WTC11 (cell line): ENCODE results near the gene MARS1. TPM values are rescaled to one million over a fixed set of nuclear protein-coding genes. Genes with fewer than 3 reads are reported as not detected.

ENCODE experiments used
- ATAC-seq: fragments of 200-7000 bp; cut with Tn5 transposase; 2 replicates; pipeline ENCODE4 v1.10.0; 2021; ENCODE audit warnings: mild to moderate bottlenecking, moderate library complexity
- CTCF ChIA-PET: fragments of 300-600 bp; sonication (Branson Sonifier 250); formaldehyde crosslinking; loops from one replicate; lab custom pipeline; 2021; ENCODE audit warnings: antibody characterized with exemption; lab: Charles Lee
- POLR2A ChIA-PET: fragments of 350-600 bp; sonication (Branson Sonifier 250); formaldehyde crosslinking; loops from one replicate; lab custom pipeline; 2021; ENCODE audit warnings: antibody characterized with exemption; lab: Charles Lee
- DNase-seq: peaks from one replicate; pipeline ENCODE4 v3.0.0; 2021; ENCODE audit warnings: low spot score
- H3K27ac Mint-ChIP-seq: 2 replicates; pipeline ENCODE4 v1.8.0; 2021; ENCODE audit warnings: mixed read lengths
- H3K27me3 Mint-ChIP-seq: 2 replicates; pipeline ENCODE4 v1.8.0; 2021; ENCODE audit warnings: low read depth, mild to moderate bottlenecking, moderate library complexity, mixed read lengths
- H3K36me3 Mint-ChIP-seq: 2 replicates; pipeline ENCODE4 v1.8.0; 2021; ENCODE audit warnings: mixed read lengths
- H3K4me1 Mint-ChIP-seq: 2 replicates; pipeline ENCODE4 v1.8.0; 2022; ENCODE audit warnings: mixed read lengths
- H3K4me3 Mint-ChIP-seq: 2 replicates; pipeline ENCODE4 v1.8.0; 2021; ENCODE audit warnings: mild to moderate bottlenecking, moderate library complexity, mixed read lengths
- H3K9me3 Mint-ChIP-seq: 2 replicates; pipeline ENCODE4 v1.8.0; 2021; ENCODE audit warnings: mixed read lengths
- ELF4 ChIP-seq: sonication (generic); formaldehyde crosslinking; IDR thresholded peaks from 2 replicates; pipeline ENCODE4 v1.8.1; 2022; ENCODE audit warnings: low read depth, mild to moderate bottlenecking, moderate library complexity, missing genetic modification reagents
- EMX1 ChIP-seq: fragments of 250-450 bp; sonication (Bioruptor Pico); IDR thresholded peaks from 2 replicates; pipeline ENCODE4 v1.8.0; 2021; ENCODE audit warnings: mild to moderate bottlenecking
- ESRRA ChIP-seq: sonication (generic); formaldehyde crosslinking; IDR thresholded peaks from 2 replicates; pipeline ENCODE4 v1.8.1; 2022; ENCODE audit warnings: mild to moderate bottlenecking, missing genetic modification reagents, borderline replicate concordance
- ETV6 ChIP-seq: sonication (generic); formaldehyde crosslinking; IDR thresholded peaks from 2 replicates; pipeline ENCODE4 v1.8.1; 2022; ENCODE audit warnings: mild to moderate bottlenecking, missing genetic modification reagents
- GABPB1 ChIP-seq: sonication (generic); formaldehyde crosslinking; IDR thresholded peaks from 2 replicates; pipeline ENCODE4 v1.8.1; 2023; ENCODE audit warnings: mild to moderate bottlenecking, missing genetic modification reagents
- GTF2I ChIP-seq: fragments of 250-450 bp; sonication (Bioruptor Pico); conservative IDR thresholded peaks from 2 replicates; pipeline ENCODE4 v1.4.0; 2021; ENCODE audit warnings: mild to moderate bottlenecking
- MXD4 ChIP-seq: fragments of 250-450 bp; sonication (Bioruptor Pico); IDR thresholded peaks from 2 replicates; pipeline ENCODE4 v1.8.0; 2021; ENCODE audit warnings: mild to moderate bottlenecking, moderate library complexity, borderline replicate concordance
- NR1H2 ChIP-seq: sonication (generic); formaldehyde crosslinking; IDR thresholded peaks from 2 replicates; pipeline ENCODE4 v1.9.0; 2021; ENCODE audit warnings: mild to moderate bottlenecking, moderate library complexity, missing genetic modification reagents
- RORB ChIP-seq: fragments of 250-450 bp; sonication (Bioruptor Pico); IDR thresholded peaks from 2 replicates; pipeline ENCODE4 v1.9.0; 2021; ENCODE audit warnings: mild to moderate bottlenecking
- TCF7 ChIP-seq: sonication (generic); formaldehyde crosslinking; IDR thresholded peaks from 2 replicates; pipeline ENCODE4 v1.8.0; 2022; ENCODE audit warnings: mild to moderate bottlenecking, low read depth, missing genetic modification reagents, moderate library complexity
- ZNF219 ChIP-seq: sonication (generic); formaldehyde crosslinking; IDR thresholded peaks from 2 replicates; pipeline ENCODE4 v1.8.0; 2023; ENCODE audit warnings: missing genetic modification reagents, mild to moderate bottlenecking, borderline replicate concordance
- ZNF396 ChIP-seq: fragments of 250-450 bp; sonication (Bioruptor Pico); IDR thresholded peaks from 2 replicates; pipeline ENCODE4 v1.8.0; 2021; ENCODE audit warnings: mild to moderate bottlenecking, moderate library complexity, borderline replicate concordance
- ZNF416 ChIP-seq: fragments of 250-450 bp; sonication (Bioruptor Pico); IDR thresholded peaks from 2 replicates; pipeline ENCODE4 v1.9.0; 2021; ENCODE audit warnings: mild to moderate bottlenecking, inconsistent platforms
- total RNA-seq: library from RNA; stranded (reverse); gene quantifications from 3 replicates; pipeline ENCODE4 v1.2.3, GENCODE V29; 2021
- TF ChIP-seq, protein P1 (sequence below): sonication (generic); formaldehyde crosslinking; IDR thresholded peaks from 2 replicates; pipeline ENCODE4 v1.8.0; 2022; ENCODE audit warnings: mild to moderate bottlenecking, missing genetic modification reagents
- TF ChIP-seq, protein P2 (sequence below): sonication (generic); formaldehyde crosslinking; IDR thresholded peaks from 2 replicates; pipeline ENCODE4 v1.8.1; 2022; ENCODE audit warnings: low read depth, missing genetic modification reagents, borderline replicate concordance
- TF ChIP-seq, protein P3 (sequence below): sonication (generic); formaldehyde crosslinking; IDR thresholded peaks from 2 replicates; pipeline ENCODE4 v1.8.1; 2022; ENCODE audit warnings: mild to moderate bottlenecking, moderate library complexity, missing genetic modification reagents
- TF ChIP-seq, protein P4 (sequence below): sonication (generic); formaldehyde crosslinking; IDR thresholded peaks from 2 replicates; pipeline ENCODE4 v1.8.0; 2023; ENCODE audit warnings: missing genetic modification reagents
- TF ChIP-seq, protein P5 (sequence below): sonication (generic); formaldehyde crosslinking; IDR thresholded peaks from 2 replicates; pipeline ENCODE4 v1.8.1; 2022; ENCODE audit warnings: mild to moderate bottlenecking, missing genetic modification reagents, moderate library complexity, borderline replicate concordance

MARS1 gene
- total RNA-seq, 1 experiment from 2014 or later = 367 TPM

DNA sequence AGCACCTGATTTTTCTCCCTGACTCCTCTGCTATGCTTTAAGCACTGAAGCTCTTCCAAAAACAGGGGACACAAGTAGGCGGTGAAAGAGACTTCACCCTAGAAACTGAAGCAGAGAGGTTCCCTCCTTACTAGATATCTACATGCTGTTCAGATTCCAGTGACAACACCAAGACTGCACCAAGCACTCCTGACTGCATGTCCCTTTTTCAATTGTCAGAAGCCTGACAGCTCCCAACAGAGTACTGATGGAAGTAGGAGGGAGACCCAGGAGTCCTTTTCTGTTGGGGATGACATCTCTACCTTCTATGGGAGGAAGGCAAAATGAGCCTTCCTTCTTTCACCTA, 48.7 kb downstream of the MARS1 start (continued):
- TF ChIP-seq, protein P1, sequence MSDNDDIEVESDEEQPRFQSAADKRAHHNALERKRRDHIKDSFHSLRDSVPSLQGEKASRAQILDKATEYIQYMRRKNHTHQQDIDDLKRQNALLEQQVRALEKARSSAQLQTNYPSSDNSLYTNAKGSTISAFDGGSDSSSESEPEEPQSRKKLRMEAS (CRISPR knock-in tag) = no peak
- TF ChIP-seq GTF2I (CRISPR knock-in tag) (no peak), ZNF396 (CRISPR knock-in tag) (no peak)

DNA sequence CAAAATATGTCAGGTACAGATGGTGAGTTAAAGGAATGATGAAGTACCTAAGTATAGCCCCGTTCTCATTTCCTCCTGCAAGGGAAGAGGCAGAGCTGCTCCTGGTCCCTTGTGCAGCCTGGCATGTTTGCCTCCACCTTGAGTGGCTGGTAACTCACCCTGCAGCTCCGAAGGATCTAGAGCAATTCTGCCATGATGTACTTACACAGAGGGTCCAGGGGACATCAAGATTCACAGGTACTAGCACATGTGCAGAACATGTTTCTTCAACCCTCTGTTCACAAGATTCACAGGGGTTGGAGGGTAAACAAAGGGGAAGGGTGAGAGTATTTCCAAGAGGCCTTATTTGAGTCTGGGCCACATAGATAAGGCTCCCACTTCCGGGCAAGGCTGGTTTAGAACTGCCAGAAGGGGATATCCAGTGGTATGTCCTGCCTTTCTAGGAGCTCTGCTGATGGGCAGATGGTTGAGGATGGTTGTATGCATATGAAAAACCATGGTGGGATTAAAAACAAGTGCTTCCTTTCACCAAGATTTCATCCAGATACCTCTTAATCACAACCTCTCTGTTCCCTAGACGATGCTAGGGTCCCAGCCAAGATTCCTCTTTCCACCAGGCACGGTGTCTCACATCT, 51.4 kb downstream of the MARS1 start:
- ATAC-seq = no peak
- H3K4me3 Mint-ChIP-seq = no peak overlapping the region
- CTCF ChIA-PET = interaction anchor here (1.1 kb wide), 1 partner anchor 188 kb away, joined by 3 read pairs; no protein-coding TSS in a partner anchor
- peaks cover 12% of the 10 kb centered on the region for H3K4me1 Mint-ChIP-seq
- H3K27ac Mint-ChIP-seq = no peak overlapping the region
- TF ChIP-seq, protein P2, sequence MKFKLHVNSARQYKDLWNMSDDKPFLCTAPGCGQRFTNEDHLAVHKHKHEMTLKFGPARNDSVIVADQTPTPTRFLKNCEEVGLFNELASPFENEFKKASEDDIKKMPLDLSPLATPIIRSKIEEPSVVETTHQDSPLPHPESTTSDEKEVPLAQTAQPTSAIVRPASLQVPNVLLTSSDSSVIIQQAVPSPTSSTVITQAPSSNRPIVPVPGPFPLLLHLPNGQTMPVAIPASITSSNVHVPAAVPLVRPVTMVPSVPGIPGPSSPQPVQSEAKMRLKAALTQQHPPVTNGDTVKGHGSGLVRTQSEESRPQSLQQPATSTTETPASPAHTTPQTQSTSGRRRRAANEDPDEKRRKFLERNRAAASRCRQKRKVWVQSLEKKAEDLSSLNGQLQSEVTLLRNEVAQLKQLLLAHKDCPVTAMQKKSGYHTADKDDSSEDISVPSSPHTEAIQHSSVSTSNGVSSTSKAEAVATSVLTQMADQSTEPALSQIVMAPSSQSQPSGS (CRISPR knock-in tag) = no peak
- TF ChIP-seq MXD4 (CRISPR knock-in tag) = no peak
- TF ChIP-seq, protein P3, sequence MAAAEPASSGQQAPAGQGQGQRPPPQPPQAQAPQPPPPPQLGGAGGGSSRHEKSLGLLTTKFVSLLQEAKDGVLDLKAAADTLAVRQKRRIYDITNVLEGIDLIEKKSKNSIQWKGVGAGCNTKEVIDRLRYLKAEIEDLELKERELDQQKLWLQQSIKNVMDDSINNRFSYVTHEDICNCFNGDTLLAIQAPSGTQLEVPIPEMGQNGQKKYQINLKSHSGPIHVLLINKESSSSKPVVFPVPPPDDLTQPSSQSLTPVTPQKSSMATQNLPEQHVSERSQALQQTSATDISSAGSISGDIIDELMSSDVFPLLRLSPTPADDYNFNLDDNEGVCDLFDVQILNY = no peak
- DNase-seq = no peak
- H3K27me3 Mint-ChIP-seq = no peaks in the 10 kb centered on the region
- peaks cover 24% of the 10 kb centered on the region for H3K36me3 Mint-ChIP-seq
- POLR2A ChIA-PET = no interaction called here
- no peaks in the 10 kb centered on the region for H3K9me3 Mint-ChIP-seq

DNA sequence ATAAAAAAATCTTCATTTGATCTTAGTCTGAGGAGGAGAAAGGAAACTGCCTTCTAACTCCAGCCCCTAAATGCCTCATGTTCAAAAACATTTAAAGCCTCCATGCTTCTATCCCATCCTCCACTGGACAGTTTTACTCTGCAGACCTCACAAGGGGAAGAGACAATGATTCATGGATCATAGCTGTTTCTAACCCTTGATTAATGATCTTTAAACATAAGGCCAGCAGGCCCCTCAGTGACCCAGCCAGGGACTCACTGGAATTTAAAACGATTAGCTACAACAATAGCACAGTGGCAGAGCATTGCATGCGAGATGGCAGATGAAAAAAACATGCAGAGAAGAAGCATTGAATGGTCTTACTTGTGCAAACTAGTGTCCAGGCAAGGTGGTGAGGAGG, 53.1 kb downstream of the MARS1 start:
- ATAC-seq (no peak), DNase-seq (no peak)
- H3K27me3 Mint-ChIP-seq = no peaks in the 10 kb centered on the region
- TF ChIP-seq ESRRA (CRISPR knock-in tag) (no peak), ZNF219 (CRISPR knock-in tag) (no peak), ETV6 (no peak), GABPB1 (CRISPR knock-in tag) (no peak), ZNF416 (CRISPR knock-in tag) (no peak), NR1H2 (CRISPR knock-in tag) (no peak), EMX1 (no peak)
- TF ChIP-seq, protein P4, sequence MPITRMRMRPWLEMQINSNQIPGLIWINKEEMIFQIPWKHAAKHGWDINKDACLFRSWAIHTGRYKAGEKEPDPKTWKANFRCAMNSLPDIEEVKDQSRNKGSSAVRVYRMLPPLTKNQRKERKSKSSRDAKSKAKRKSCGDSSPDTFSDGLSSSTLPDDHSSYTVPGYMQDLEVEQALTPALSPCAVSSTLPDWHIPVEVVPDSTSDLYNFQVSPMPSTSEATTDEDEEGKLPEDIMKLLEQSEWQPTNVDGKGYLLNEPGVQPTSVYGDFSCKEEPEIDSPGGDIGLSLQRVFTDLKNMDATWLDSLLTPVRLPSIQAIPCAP = no peak
- TF ChIP-seq, all 79 proteins: peak for 0
- no peak overlapping the region for H3K4me3 Mint-ChIP-seq
- CTCF ChIA-PET = interaction anchor here (1.0 kb wide), 1 partner anchor 42 kb away, joined by 4 read pairs; no protein-coding TSS in a partner anchor
- no peaks in the 10 kb centered on the region for H3K9me3 Mint-ChIP-seq
- H3K36me3 Mint-ChIP-seq = peaks cover 9% of the 10 kb centered on the region
- POLR2A ChIA-PET = no interaction called here
- no peak overlapping the region for H3K27ac Mint-ChIP-seq
- H3K4me1 Mint-ChIP-seq = peaks cover 20% of the 10 kb centered on the region

DNA sequence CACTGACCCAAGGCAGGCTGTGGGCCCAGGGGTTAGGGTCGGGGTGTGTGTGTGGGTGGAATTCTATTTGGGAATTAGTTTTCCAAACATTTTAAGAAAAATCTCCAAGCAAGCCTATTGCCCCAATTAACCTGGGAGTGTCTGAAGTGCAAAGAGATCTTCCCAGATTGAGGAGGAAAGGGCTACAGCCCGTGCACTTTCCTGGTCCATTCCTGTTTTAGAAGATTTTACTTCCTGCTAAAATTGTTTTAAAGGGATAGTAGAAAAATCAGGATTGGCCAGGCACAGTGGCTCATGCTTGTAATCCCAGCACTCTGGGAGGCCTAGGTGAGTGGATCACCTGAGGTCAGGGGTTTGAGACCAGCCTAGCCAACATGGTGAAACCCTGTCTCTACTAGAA, 53.8 kb downstream of the MARS1 start:
- CTCF ChIA-PET = interaction anchor here (1.0 kb wide), 1 partner anchor 41 kb away, joined by 4 read pairs; no protein-coding TSS in a partner anchor
- Mint-ChIP-seq H3K36me3 (peaks cover 9% of the 10 kb centered on the region), H3K27ac (no peak overlapping the region), H3K4me3 (no peak overlapping the region), H3K9me3 (no peaks in the 10 kb centered on the region), H3K4me1 (peaks cover 17% of the 10 kb centered on the region), H3K27me3 (no peaks in the 10 kb centered on the region)
- TF ChIP-seq, protein P4 = no peak
- no peak for TF ChIP-seq ELF4 (CRISPR knock-in tag)
- TF ChIP-seq TCF7 (CRISPR knock-in tag) = no peak
- TF ChIP-seq, protein P5, sequence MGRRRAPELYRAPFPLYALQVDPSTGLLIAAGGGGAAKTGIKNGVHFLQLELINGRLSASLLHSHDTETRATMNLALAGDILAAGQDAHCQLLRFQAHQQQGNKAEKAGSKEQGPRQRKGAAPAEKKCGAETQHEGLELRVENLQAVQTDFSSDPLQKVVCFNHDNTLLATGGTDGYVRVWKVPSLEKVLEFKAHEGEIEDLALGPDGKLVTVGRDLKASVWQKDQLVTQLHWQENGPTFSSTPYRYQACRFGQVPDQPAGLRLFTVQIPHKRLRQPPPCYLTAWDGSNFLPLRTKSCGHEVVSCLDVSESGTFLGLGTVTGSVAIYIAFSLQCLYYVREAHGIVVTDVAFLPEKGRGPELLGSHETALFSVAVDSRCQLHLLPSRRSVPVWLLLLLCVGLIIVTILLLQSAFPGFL (CRISPR knock-in tag) = no peak
- no peak for TF ChIP-seq ESRRA (CRISPR knock-in tag)
- no peak for TF ChIP-seq RORB (CRISPR knock-in tag)
- no peak for ATAC-seq
- DNase-seq = no peak
- POLR2A ChIA-PET = no interaction called here
